Kidney (tissue), 14 donors: ENCODE measurements around the gene DPYSL4. TPM values are rescaled to one million over a fixed set of nuclear protein-coding genes. Genes with fewer than 3 reads are reported as not detected.

ENCODE experiments used
- DNase-seq, 5 donors: peaks; one replicate each; pipeline ENCODE4 v3.0.0-alpha.2; 2013 to 2020
- FAIRE-seq: peaks from 2 replicates; lab custom pipeline; 2012; peaks lifted over from hg19 to GRCh38; lab: Jason Lieb, UNC
- H3K27ac ChIP-seq, 2 donors: one replicate each; pipeline ENCODE4 v1.7.0; 2013; ENCODE audit warnings: low read depth in 2 of 2, low read length in 2 of 2, inconsistent platforms in 1 of 2
- H3K27me3 ChIP-seq: one replicate; pipeline ENCODE4 v1.7.1; 2013; ENCODE audit warnings: low read length, inconsistent platforms; ENCODE audit not compliant: control insufficient read depth, insufficient read depth
- H3K36me3 ChIP-seq, 3 donors: one replicate each; pipeline versions ENCODE4 v1.7.0 to v1.7.1; 2013; ENCODE audit warnings: low read length in 3 of 3, control low read depth in 1 of 3, inconsistent platforms in 1 of 3; ENCODE audit not compliant: insufficient read depth in 3 of 3, control insufficient read depth in 2 of 3
- H3K4me1 ChIP-seq, 3 donors: one replicate each; pipeline versions ENCODE4 v1.7.0 to v1.7.1; 2013; ENCODE audit warnings: low read length in 3 of 3, inconsistent platforms in 1 of 3, low read depth in 1 of 3; ENCODE audit not compliant: control insufficient read depth in 2 of 3, insufficient read depth in 2 of 3
- H3K4me3 ChIP-seq, 3 donors: one replicate each; pipeline versions ENCODE4 v1.7.0 to v1.8.1; 2013; ENCODE audit warnings: low read length in 3 of 3, control low read depth in 1 of 3, inconsistent platforms in 1 of 3
- H3K9ac ChIP-seq, 3 donors: one replicate each; pipeline versions ENCODE4 v1.7.0 to v1.7.1; 2013; ENCODE audit warnings: low read length in 3 of 3, control low read depth in 1 of 3, inconsistent platforms in 1 of 3
- H3K9me3 ChIP-seq, 3 donors: one replicate each; pipeline versions ENCODE4 v1.7.0 to v1.7.1; 2013; ENCODE audit warnings: low read length in 3 of 3, control low read depth in 1 of 3, inconsistent platforms in 1 of 3; ENCODE audit not compliant: control insufficient read depth in 2 of 3, insufficient read depth in 1 of 3
- CTCF ChIP-seq: IDR thresholded peaks from 3 replicates; pipeline ENCODE4 v1.5.1; 2012; ENCODE audit warnings: mild to moderate bottlenecking, moderate library complexity, borderline replicate concordance; ENCODE audit not compliant: insufficient read depth; ENCODE audit errors: extremely low read depth
- intact Hi-C: fragments of 100-400 bp; cut with DNase I; formaldehyde crosslinking; loops from one replicate; pipeline ENCODE4 v1.11.1; 2022
- polyA plus RNA-seq: library from polyadenylated mRNA; stranded (reverse); fragments of 350-450 nt; fragmentation: Illumina TruSeq; extraction: RNeasy Lipid Tissue Mini Kit (QIAGEN cat#74804); gene quantifications from one replicate; pipeline ENCODE4 v1.2.3, GENCODE V29; 2014; ENCODE audit warnings: low read depth, low replicate concordance; ENCODE audit not compliant: insufficient read depth
- total RNA-seq: library from RNA; stranded (reverse); fragmentation: NEBNext Ultra II Directional; extraction: Animal tissue kit (Norgen Biotek cat#: 25700); gene quantifications from one replicate; pipeline ENCODE4 v1.2.1, GENCODE V29; 2021
- donor health status: control.
- donor health status: control.
- donor health status: control.
- donor health status: control.
- donor health status: control.
- donor health status: DM: yes; HTN: yes; CAD: no.
- donor health status: Normal renal cell carcinoma (clear cell type).

Gene DPYSL4
- total and polyA plus RNA-seq, 2 donors from 2014 or later, result 0.60 TPM; not detected in 1

DNA sequence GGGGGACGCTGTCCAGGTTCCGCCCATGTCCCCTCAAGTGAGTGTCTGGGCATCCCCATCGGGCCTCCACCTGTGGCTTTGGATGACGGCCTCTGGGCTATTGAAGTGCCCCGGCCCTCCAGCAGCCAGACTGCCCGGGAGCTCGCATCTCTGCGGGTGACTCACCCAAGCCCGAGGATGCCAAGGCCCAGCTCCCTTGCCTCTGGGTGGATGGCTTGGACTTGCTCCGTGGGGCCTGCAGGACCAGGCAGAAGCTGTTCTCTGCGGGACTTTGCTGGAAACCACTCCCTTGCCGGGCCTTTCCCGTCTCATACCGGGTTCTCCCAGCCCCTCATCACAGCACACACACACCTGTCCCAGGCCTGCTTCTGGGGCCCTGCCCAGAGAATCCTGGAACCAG is 22.4 kb downstream of the DPYSL4 start:
- no peak for TF ChIP-seq CTCF
- DNase-seq, result peak in 1 of 5 donors; percentile 62
- intact Hi-C loops, result no loop called here
- Histone ChIP-seq H3K4me3 (no peak overlapping the region), H3K9ac (no peak overlapping the region), H3K9me3 (peaks cover 0 to 9% (median 3%) of the 10 kb centered on the region in 3 donors), H3K27me3 (no peaks in the 10 kb centered on the region), H3K4me1 (no peaks in the 10 kb centered on the region), H3K27ac (no peak overlapping the region), H3K36me3 (no peaks in the 10 kb centered on the region)
- FAIRE-seq, result no peak

DNA sequence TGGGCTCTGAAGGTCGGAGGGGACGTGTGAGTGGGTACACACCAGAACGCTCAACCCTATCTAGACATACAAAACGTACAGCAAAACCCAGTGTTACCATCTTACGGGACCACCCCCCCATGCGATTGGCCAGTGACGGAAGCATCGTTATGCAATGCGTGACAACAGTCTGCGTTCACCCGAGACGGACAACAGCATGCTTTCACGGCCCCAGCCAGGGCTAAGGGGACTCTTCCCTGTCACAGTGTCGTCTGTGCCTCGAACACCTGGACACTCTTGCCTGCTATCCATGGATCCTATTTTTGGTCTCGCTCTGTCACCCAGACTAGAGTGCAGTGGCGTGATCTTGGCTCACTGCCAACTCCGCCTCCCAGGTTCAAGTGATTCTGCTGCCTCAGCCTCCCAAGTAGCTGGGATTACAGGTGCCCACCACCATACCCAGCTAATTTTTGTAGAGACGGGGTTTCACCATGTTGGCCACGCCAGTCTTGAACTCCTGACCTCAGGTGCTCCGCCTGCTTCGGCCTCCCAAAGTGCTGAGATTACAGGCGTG is 23.3 kb downstream of the DPYSL4 start:
- no peaks in the 10 kb centered on the region for H3K27me3 ChIP-seq
- peaks cover 0 to 9% (median 4%) of the 10 kb centered on the region in 3 donors for H3K9me3 ChIP-seq
- no peaks in the 10 kb centered on the region for H3K36me3 ChIP-seq
- H3K4me3 ChIP-seq, result no peak overlapping the region
- H3K27ac ChIP-seq, result no peak overlapping the region
- H3K4me1 ChIP-seq, result no peaks in the 10 kb centered on the region
- FAIRE-seq (no peak), DNase-seq (peak in 1 of 5 donors; percentile 61)
- TF ChIP-seq CTCF, result no peak
- intact Hi-C loops, result no loop called here
- no peak overlapping the region for H3K9ac ChIP-seq

- no peaks in the 10 kb centered on the region for H3K36me3 ChIP-seq
- DNase-seq, result peak in 1 of 5 donors; percentile 66
These were observed 24.0 kb downstream of the DPYSL4 start for GRCh38 chr10:132210766-132211165.

More at GRCh38 chr10:132210766-132211165, 24.0 kb downstream of the DPYSL4 start:
- Histone ChIP-seq H3K9me3 (peaks cover 0 to 9% (median 4%) of the 10 kb centered on the region in 3 donors), H3K27ac (no peak overlapping the region), H3K4me3 (no peak overlapping the region), H3K9ac (no peak overlapping the region), H3K4me1 (no peaks in the 10 kb centered on the region), H3K27me3 (no peaks in the 10 kb centered on the region)
- intact Hi-C loops, result no loop called here
- no peak for FAIRE-seq
- TF ChIP-seq CTCF, result no peak
